ENCODE measurements around the gene PXT1.

- TF ChIP-seq, protein P1, sequence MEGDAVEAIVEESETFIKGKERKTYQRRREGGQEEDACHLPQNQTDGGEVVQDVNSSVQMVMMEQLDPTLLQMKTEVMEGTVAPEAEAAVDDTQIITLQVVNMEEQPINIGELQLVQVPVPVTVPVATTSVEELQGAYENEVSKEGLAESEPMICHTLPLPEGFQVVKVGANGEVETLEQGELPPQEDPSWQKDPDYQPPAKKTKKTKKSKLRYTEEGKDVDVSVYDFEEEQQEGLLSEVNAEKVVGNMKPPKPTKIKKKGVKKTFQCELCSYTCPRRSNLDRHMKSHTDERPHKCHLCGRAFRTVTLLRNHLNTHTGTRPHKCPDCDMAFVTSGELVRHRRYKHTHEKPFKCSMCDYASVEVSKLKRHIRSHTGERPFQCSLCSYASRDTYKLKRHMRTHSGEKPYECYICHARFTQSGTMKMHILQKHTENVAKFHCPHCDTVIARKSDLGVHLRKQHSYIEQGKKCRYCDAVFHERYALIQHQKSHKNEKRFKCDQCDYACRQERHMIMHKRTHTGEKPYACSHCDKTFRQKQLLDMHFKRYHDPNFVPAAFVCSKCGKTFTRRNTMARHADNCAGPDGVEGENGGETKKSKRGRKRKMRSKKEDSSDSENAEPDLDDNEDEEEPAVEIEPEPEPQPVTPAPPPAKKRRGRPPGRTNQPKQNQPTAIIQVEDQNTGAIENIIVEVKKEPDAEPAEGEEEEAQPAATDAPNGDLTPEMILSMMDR (IDR thresholded peaks at IDR 0.05): no peak
- no peak for TF ChIP-seq POLR2A (IDR thresholded peaks at IDR 0.05)
Measured at GRCh38 chr6:36372088-36372487, 70.6 kb downstream of the PXT1 start.

Measured in testis (tissue), 2 donors.